Activated CD8-positive, alpha-beta memory T cell treated with anti-CD3 and anti-CD28 coated beads, Interleukin-2, amount 50 U/mL, for 4 hours (primary cell): ENCODE data around the gene GABRB1.
A peak's percentile ranks its signal among the peaks of the same experiment; 100 is the strongest.

Experiments used
- DNase-seq: peaks from one replicate; pipeline ENCODE4 v3.0.0-alpha.2; 2020

Gene GABRB1

GRCh38 chr4:47413521-47413920 is 382.2 kb downstream of the GABRB1 start:
- DNase-seq: no peak

- DNase-seq: no peak
Measured at GRCh38 chr4:47415719-47416118, 384.4 kb downstream of the GABRB1 start.

- no peak for DNase-seq
Measured at GRCh38 chr4:47418147-47418546, 386.8 kb downstream of the GABRB1 start.

- DNase-seq: no peak
Measured at GRCh38 chr4:47419296-47419695, 387.9 kb downstream of the GABRB1 start.

- no peak for DNase-seq
Measured at GRCh38 chr4:47425628-47426027, 394.3 kb downstream of the GABRB1 start.

GRCh38 chr4:47427935-47428334 is 396.6 kb downstream of the GABRB1 start:
- no peak for DNase-seq

GRCh38 chr4:47432749-47433148 is 401.4 kb downstream of the GABRB1 start:
- no peak for DNase-seq

GRCh38 chr4:47434931-47435330 is 403.6 kb downstream of the GABRB1 start:
- DNase-seq: no peak

GRCh38 chr4:47442980-47443379 is 411.6 kb downstream of the GABRB1 start:
- no peak for DNase-seq

- DNase-seq: no peak
Measured at GRCh38 chr4:47444031-47444430, 412.7 kb downstream of the GABRB1 start.

- DNase-seq: no peak
Measured at GRCh38 chr4:47451657-47452056, 420.3 kb downstream of the GABRB1 start.

- DNase-seq: no peak
Measured at GRCh38 chr4:47462799-47463234, 431.4 kb downstream of the GABRB1 start.

- peak; percentile 98 for DNase-seq
Measured at GRCh38 chr4:47463235-47463956, 432.0 kb downstream of the GABRB1 start, which contains the start of gene COMMD8. COMMD8 (minus strand) TSS chr4:47463702; CDS start chr4:47463651, 51 bp downstream.

GRCh38 chr4:47465004-47465403 is 433.6 kb downstream of the GABRB1 start:
- no peak for DNase-seq

- DNase-seq: no peak
Measured at GRCh38 chr4:47466056-47466785, 434.9 kb downstream of the GABRB1 start.

- DNase-seq: no peak
Measured at GRCh38 chr4:47468706-47469365, 437.5 kb downstream of the GABRB1 start.

GRCh38 chr4:47469951-47470350 is 438.6 kb downstream of the GABRB1 start:
- DNase-seq: no peak

GRCh38 chr4:47471064-47471463 is 439.7 kb downstream of the GABRB1 start:
- DNase-seq: no peak

GRCh38 chr4:47471591-47471990 is 440.2 kb downstream of the GABRB1 start:
- no peak for DNase-seq

- DNase-seq: no peak
Measured at GRCh38 chr4:47473141-47473750, 441.9 kb downstream of the GABRB1 start.

- no peak for DNase-seq
Measured at GRCh38 chr4:47474799-47475198, 443.4 kb downstream of the GABRB1 start.

- no peak for DNase-seq
Measured at GRCh38 chr4:47475411-47475810, 444.0 kb downstream of the GABRB1 start.
